SU-DHL-6 (cell line): ENCODE measurements around the gene ST14.
"Not testable (repeated sequence)": the region's sequence is repeated elsewhere in the genome, so short reads cannot be mapped to it uniquely, and the experiment has no call there.

ENCODE experiments used
- H2AFZ ChIP-seq: fragments of 200-600 bp; sonication (generic); 2 replicates; pipeline ENCODE4 v1.6.1; 2014; ENCODE audit warnings: low read depth, mild to moderate bottlenecking, moderate library complexity, mixed read lengths, antibody characterized with exemption, low read length; ENCODE audit not compliant: severe bottlenecking
- H3F3A ChIP-seq: fragments of 200-600 bp; shearing (Covaris generic); 2 replicates; pipeline ENCODE4 v1.6.0; 2016; ENCODE audit warnings: antibody characterized with exemption, mild to moderate bottlenecking; ENCODE audit not compliant: insufficient read depth
- H3K27ac ChIP-seq: fragments of 200-600 bp; sonication (generic); 2 replicates; pipeline ENCODE4 v1.5.1; 2016; ENCODE audit warnings: low read depth, mild to moderate bottlenecking, low read length, moderate library complexity, mixed read lengths
- H3K27me3 ChIP-seq: fragments of 200-600 bp; sonication (generic), shearing (Covaris generic); 2 replicates; pipeline ENCODE4 v1.6.0; 2014; ENCODE audit warnings: mild to moderate bottlenecking, low read length
- H3K36me3 ChIP-seq: fragments of 200-600 bp; sonication (generic); 2 replicates; pipeline ENCODE4 v1.6.1; 2014; ENCODE audit warnings: mild to moderate bottlenecking, low read length, mixed read lengths
- H3K4me2 ChIP-seq: fragments of 300-600, 200-600 bp; shearing (Covaris generic), sonication (generic); 2 replicates; pipeline ENCODE4 v1.6.0; 2014; ENCODE audit warnings: low read length, low read depth, mild to moderate bottlenecking; ENCODE audit not compliant: poor library complexity, severe bottlenecking
- H3K4me3 ChIP-seq: fragments of 200-600 bp; sonication (generic); 2 replicates; pipeline ENCODE4 v1.5.1; 2014; ENCODE audit warnings: antibody characterized with exemption, low read length, mild to moderate bottlenecking, mixed read lengths; ENCODE audit not compliant: insufficient read depth, poor library complexity, severe bottlenecking
- H3K79me2 ChIP-seq: fragments of 200-600 bp; sonication (generic); 2 replicates; pipeline ENCODE4 v1.6.1; 2014; ENCODE audit warnings: mild to moderate bottlenecking, low read length, moderate library complexity; ENCODE audit not compliant: insufficient read depth
- H3K9ac ChIP-seq: fragments of 200-600 bp; sonication (generic); 2 replicates; pipeline ENCODE4 v1.7.0; 2014; ENCODE audit warnings: mild to moderate bottlenecking, low read length
- H3K9me2 ChIP-seq: fragments of 200-600 bp; sonication (generic); replicated peaks from 2 replicates; pipeline ENCODE4 v1.6.1; 2014; ENCODE audit warnings: low read length; ENCODE audit not compliant: insufficient read depth
- H3K9me3 ChIP-seq: fragments of 200-600 bp; sonication (generic); 2 replicates; pipeline ENCODE4 v1.6.1; 2014; ENCODE audit warnings: low read length, mixed read lengths; ENCODE audit not compliant: insufficient read depth
- H4K20me1 ChIP-seq: fragments of 200-600 bp; sonication (generic); 2 replicates; pipeline ENCODE4 v1.6.1; 2014; ENCODE audit warnings: low read depth, mild to moderate bottlenecking, antibody characterized with exemption, low read length, moderate library complexity, mixed read lengths
- CTCF ChIP-seq: fragments of 200-600 bp; sonication (generic); IDR thresholded peaks from one replicate; pipeline ENCODE4 v1.5.1; 2017; ENCODE audit warnings: antibody characterized with exemption, mild to moderate bottlenecking, low read length, moderate library complexity; ENCODE audit not compliant: insufficient read depth, poor library complexity, severe bottlenecking
- EZH2phosphoT487 ChIP-seq: fragments of 200-600 bp; sonication (generic), shearing (Covaris generic); conservative IDR thresholded peaks from 2 replicates; pipeline ENCODE4 v1.6.1; 2018; ENCODE audit warnings: mild to moderate bottlenecking, antibody characterized with exemption, low read length, moderate library complexity, mixed read lengths

ST14 gene

GRCh38 chr11:130246738-130247137 lies 87.2 kb downstream of the ST14 start:
- Histone ChIP-seq H3K9me3 (no peaks in the 10 kb centered on the region), H3K4me2 (no peak overlapping the region), H3K9ac (no peak overlapping the region), H3K36me3 (no peaks in the 10 kb centered on the region), H3F3A (no peaks in the 10 kb centered on the region), H2AFZ (no peak overlapping the region), H3K4me3 (no peak overlapping the region), H3K9me2 (no peaks in the 10 kb centered on the region), H4K20me1 (no peaks in the 10 kb centered on the region), H3K27ac (no peak overlapping the region), H3K27me3 (no peaks in the 10 kb centered on the region), H3K79me2 (no peaks in the 10 kb centered on the region)
- no peak for TF ChIP-seq EZH2phosphoT487

DNA sequence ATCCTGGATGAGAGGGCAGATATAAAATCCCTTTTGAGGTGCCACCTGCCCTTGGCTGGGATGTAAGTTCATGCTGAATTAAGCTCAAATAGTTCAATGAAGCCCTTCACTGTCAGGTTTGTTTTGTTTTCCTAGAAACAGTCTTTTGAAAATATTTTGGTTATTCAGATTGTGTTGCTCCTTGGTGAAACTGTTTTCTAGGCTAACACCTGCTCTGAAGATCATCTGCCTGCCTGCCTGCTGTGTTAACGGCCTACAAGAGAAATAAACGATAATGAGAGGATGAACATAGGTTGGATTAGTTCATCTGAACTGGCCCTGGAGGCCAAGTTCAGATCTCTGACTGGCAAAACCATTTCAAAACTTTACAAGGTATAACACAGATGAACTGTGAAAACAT lies 87.7 kb downstream of the ST14 start:
- no peak for TF ChIP-seq CTCF
- no peak for TF ChIP-seq EZH2phosphoT487
- no peak overlapping the region for H3K4me2 ChIP-seq
- H3K27ac ChIP-seq = no peak overlapping the region
- no peaks in the 10 kb centered on the region for H3K9me2 ChIP-seq
- H3K9ac ChIP-seq = no peak overlapping the region
- no peaks in the 10 kb centered on the region for H3K27me3 ChIP-seq
- no peaks in the 10 kb centered on the region for H3K79me2 ChIP-seq
- no peaks in the 10 kb centered on the region for H4K20me1 ChIP-seq
- H3K9me3 ChIP-seq = no peaks in the 10 kb centered on the region
- H3F3A ChIP-seq = no peaks in the 10 kb centered on the region
- no peaks in the 10 kb centered on the region for H3K36me3 ChIP-seq
- no peak overlapping the region for H3K4me3 ChIP-seq
- no peak overlapping the region for H2AFZ ChIP-seq

GRCh38 chr11:130249371-130249770 lies 89.8 kb downstream of the ST14 start:
- Histone ChIP-seq H3K27ac (no peak overlapping the region), H3K36me3 (no peaks in the 10 kb centered on the region), H3K9me2 (no peaks in the 10 kb centered on the region), H3K4me2 (no peak overlapping the region), H3K9ac (no peak overlapping the region), H3K4me3 (no peak overlapping the region), H3F3A (no peaks in the 10 kb centered on the region), H2AFZ (no peak overlapping the region), H3K9me3 (no peaks in the 10 kb centered on the region), H3K79me2 (no peaks in the 10 kb centered on the region), H4K20me1 (no peaks in the 10 kb centered on the region), H3K27me3 (no peaks in the 10 kb centered on the region)
- TF ChIP-seq CTCF (no peak), EZH2phosphoT487 (no peak)

- H3K79me2 ChIP-seq, H3K4me2 ChIP-seq, H4K20me1 ChIP-seq: not testable (repeated sequence)
These were observed 90.3 kb downstream of the ST14 start for GRCh38 chr11:130249929-130250328.

GRCh38 chr11:130251763-130252162 lies 92.2 kb downstream of the ST14 start:
- H3K79me2 ChIP-seq, H3K27ac ChIP-seq, H3F3A ChIP-seq, H3K4me3 ChIP-seq, H3K27me3 ChIP-seq, H2AFZ ChIP-seq, H4K20me1 ChIP-seq, H3K36me3 ChIP-seq, H3K9ac ChIP-seq, H3K9me3 ChIP-seq, H3K9me2 ChIP-seq, H3K4me2 ChIP-seq: not testable (repeated sequence)

More at GRCh38 chr11:130249929-130250328, 90.3 kb downstream of the ST14 start:
- H3K9me2 ChIP-seq, H3K27ac ChIP-seq, H3K9me3 ChIP-seq, H3K27me3 ChIP-seq, H3K4me3 ChIP-seq, H3K36me3 ChIP-seq, H3K9ac ChIP-seq, H2AFZ ChIP-seq, H3F3A ChIP-seq: not testable (repeated sequence)
